Left lung (tissue), 10 donors: ENCODE results near the gene YWHAG. TPM values are rescaled to one million over a fixed set of nuclear protein-coding genes. Genes with fewer than 3 reads are reported as not detected.
"Not testable (repeated sequence)": the region's sequence is repeated elsewhere in the genome, so short reads cannot be mapped to it uniquely, and the experiment has no call there.

ENCODE experiments used
- ATAC-seq: fragments of 200-7000 bp; cut with Tn5 transposase; one replicate; pipeline ENCODE4 v1.9.1; 2020; ENCODE audit warnings: moderate library complexity
- DNase-seq, 4 donors: peaks; one replicate each; pipeline ENCODE4 v3.0.0-alpha.2; 2013 to 2020
- H3K27ac ChIP-seq, 2 donors: fragments of 200-600 bp; sonication (generic) in 1 of 2; one replicate each; pipeline versions ENCODE4 v1.5.0 to v1.8.0; 2020 to 2021
- H3K27me3 ChIP-seq, 2 donors: fragments of 200-600 bp; sonication (generic) in 1 of 2; one replicate each; pipeline versions ENCODE4 v1.5.0 to v1.8.0; 2020 to 2021
- H3K36me3 ChIP-seq, 2 donors: fragments of 200-600 bp; sonication (generic) in 1 of 2; one replicate each; pipeline versions ENCODE4 v1.5.0 to v1.8.0; 2020 to 2021
- H3K4me1 ChIP-seq, 2 donors: fragments of 200-600 bp; one replicate each; pipeline ENCODE4 v1.8.0; 2021
- H3K4me3 ChIP-seq, 2 donors: fragments of 200-600 bp; sonication (generic) in 1 of 2; one replicate each; pipeline versions ENCODE4 v1.5.0 to v1.8.0; 2020 to 2021; ENCODE audit warnings: mild to moderate bottlenecking in 1 of 2
- H3K9me3 ChIP-seq, 2 donors: fragments of 200-600 bp; sonication (generic) in 1 of 2; one replicate each; pipeline versions ENCODE4 v1.5.0 to v1.8.0; 2020 to 2021
- CTCF ChIP-seq, 2 donors: fragments of 200-600 bp; sonication (generic) in 1 of 2; IDR thresholded peaks; one replicate each; pipeline versions ENCODE4 v1.5.0 to v1.8.0; 2021; ENCODE audit warnings: antibody characterized with exemption in 2 of 2
- intact Hi-C, 2 donors: fragments of 100-400 bp; cut with DNase I; formaldehyde crosslinking; loops; one replicate each; pipeline versions ENCODE4 v1.11.2 to v1.14.2; 2022
- polyA plus RNA-seq, 6 donors: library from polyadenylated mRNA; unstranded; fragments of 120-200 nt; gene quantifications; one replicate each; pipeline ENCODE4 v1.2.1, GENCODE V29; 2013; ENCODE audit not compliant: insufficient read length in 6 of 6
- total RNA-seq, 2 donors: library from RNA; stranded (reverse); fragmentation: NEBNext Ultra II Directional; extraction: Animal tissue kit (Norgen Biotek cat#: 25700); gene quantifications; one replicate each; pipeline ENCODE4 v1.2.1, GENCODE V29; 2021
- donor health status: DM: no; HTN: yes; CAD: no.
- donor health status: DM: no; HTN: no; CAD: no.

The YWHAG gene
- total and polyA plus RNA-seq, 8 donors: 99.2 to 160 (median 111) TPM

GRCh38 chr7:76390092-76390491 lies 31.3 kb upstream of the YWHAG start:
- DNase-seq: no peak
- ATAC-seq: no peak
- Histone ChIP-seq H3K36me3 (no peaks in the 10 kb centered on the region), H3K27ac (no peak overlapping the region), H3K4me3 (no peak overlapping the region), H3K4me1 (peaks cover 0 to 27% of the 10 kb centered on the region in 2 donors), H3K9me3 (no peaks in the 10 kb centered on the region), H3K27me3 (no peaks in the 10 kb centered on the region)
- intact Hi-C loops: no loop called here
- TF ChIP-seq CTCF (IDR thresholded peaks at IDR 0.05): no peak

- DNase-seq, ATAC-seq, H3K27ac ChIP-seq, intact Hi-C loops, H3K27me3 ChIP-seq, H3K9me3 ChIP-seq, H3K36me3 ChIP-seq, H3K4me3 ChIP-seq: not testable (repeated sequence)
- H3K4me1 ChIP-seq: peaks cover 0 to 16% of the 10 kb centered on the region in 2 donors
These were observed 29.0 kb upstream of the YWHAG start for GRCh38 chr7:76387789-76388188.

- no peak overlapping the region for H3K4me3 ChIP-seq
- H3K36me3 ChIP-seq: no peaks in the 10 kb centered on the region
- DNase-seq (no peak), ATAC-seq (no peak)
- no peak overlapping the region for H3K27ac ChIP-seq
- peaks cover 0 to 7% of the 10 kb centered on the region in 2 donors for H3K4me1 ChIP-seq
- no peak for TF ChIP-seq CTCF (IDR thresholded peaks at IDR 0.05)
- intact Hi-C loops: no loop called here
- H3K27me3 ChIP-seq: no peaks in the 10 kb centered on the region
- no peaks in the 10 kb centered on the region for H3K9me3 ChIP-seq
These were observed 28.0 kb upstream of the YWHAG start for GRCh38 chr7:76386691-76387260.

GRCh38 chr7:76383089-76383944 lies 24.5 kb upstream of the YWHAG start:
- intact Hi-C loops: no loop called here
- Histone ChIP-seq H3K27ac (no peak overlapping the region), H3K4me3 (no peak overlapping the region), H3K4me1 (peaks cover 0 to 23% of the 10 kb centered on the region in 2 donors), H3K9me3 (no peaks in the 10 kb centered on the region), H3K36me3 (no peaks in the 10 kb centered on the region), H3K27me3 (no peaks in the 10 kb centered on the region)
- ATAC-seq: no peak
- no peak for TF ChIP-seq CTCF (IDR thresholded peaks at IDR 0.05)
- no peak for DNase-seq

GRCh38 chr7:76381814-76382213 lies 23.0 kb upstream of the YWHAG start:
- Histone ChIP-seq H3K4me1 (peaks cover 0 to 23% of the 10 kb centered on the region in 2 donors), H3K27me3 (no peaks in the 10 kb centered on the region), H3K9me3 (no peaks in the 10 kb centered on the region), H3K4me3 (no peak overlapping the region), H3K36me3 (no peaks in the 10 kb centered on the region), H3K27ac (peak overlapping the region in 1 of 2 donors; percentile 89)
- no peak for TF ChIP-seq CTCF (IDR thresholded peaks at IDR 0.05)
- no peak for ATAC-seq
- intact Hi-C loops: no loop called here
- no peak for DNase-seq
